GM19099 (cell line): ENCODE data around the gene GUCD1.

Experiments
- POLR2A ChIP-seq: IDR thresholded peaks from 3 replicates; pipeline ENCODE4 v1.6.1; 2011; ENCODE audit warnings: low read depth; ENCODE audit not compliant: insufficient read length; ENCODE audit errors: extremely low read depth

GUCD1 gene

DNA sequence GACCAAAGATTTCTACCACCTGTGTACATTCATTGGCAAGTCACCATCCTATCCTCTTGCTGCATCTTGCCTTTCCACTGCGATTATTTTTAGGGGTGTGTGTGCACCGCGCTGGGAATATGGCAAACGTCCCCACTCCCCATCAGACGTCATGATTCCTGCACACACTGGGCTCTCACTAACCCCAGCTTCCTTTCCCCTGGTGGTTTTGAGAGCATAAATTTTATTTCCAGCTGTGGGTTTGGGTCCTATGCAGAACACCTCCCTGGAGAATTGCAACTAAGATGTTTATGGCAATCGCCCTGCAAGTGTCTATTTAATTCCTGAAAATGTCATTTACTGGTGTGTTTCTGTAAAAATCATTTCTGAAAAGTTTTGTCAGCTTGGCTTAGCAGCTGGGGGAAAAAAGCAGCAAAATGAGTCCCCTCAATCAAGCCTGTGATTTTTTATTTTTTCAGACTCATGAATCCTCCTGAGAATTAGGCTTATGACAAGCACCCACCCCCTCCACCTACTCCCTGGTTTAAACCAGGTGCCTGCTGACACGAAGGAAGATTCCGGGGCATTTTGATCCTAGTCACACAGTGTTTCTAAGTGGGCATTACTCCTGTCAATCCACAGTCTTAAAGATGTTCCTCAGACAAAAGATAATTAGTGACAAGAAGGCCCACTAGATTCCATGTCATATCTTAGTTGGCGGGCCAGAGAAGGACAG, 36.0 kb downstream of the GUCD1 start:
- no peak for TF ChIP-seq POLR2A

DNA sequence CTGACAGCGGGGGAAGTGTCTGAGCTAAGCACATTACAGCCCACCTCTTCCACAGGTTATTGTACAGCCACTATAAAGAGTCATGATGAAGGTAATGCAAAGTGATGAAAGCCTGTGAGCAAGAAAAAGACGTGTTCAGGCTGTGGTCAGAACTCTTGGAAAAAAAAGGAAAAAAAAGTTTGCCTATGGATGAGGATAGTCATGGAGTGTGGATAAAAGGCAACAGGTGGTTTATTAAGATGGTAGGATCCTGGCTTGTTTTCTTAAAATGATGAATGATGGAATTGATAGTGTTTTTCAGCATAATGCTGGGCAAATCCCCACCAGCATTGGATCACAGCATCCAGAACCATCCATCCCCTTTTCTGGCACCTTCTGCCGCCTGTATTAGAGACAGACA, 36.7 kb downstream of the GUCD1 start:
- no peak for TF ChIP-seq POLR2A

DNA sequence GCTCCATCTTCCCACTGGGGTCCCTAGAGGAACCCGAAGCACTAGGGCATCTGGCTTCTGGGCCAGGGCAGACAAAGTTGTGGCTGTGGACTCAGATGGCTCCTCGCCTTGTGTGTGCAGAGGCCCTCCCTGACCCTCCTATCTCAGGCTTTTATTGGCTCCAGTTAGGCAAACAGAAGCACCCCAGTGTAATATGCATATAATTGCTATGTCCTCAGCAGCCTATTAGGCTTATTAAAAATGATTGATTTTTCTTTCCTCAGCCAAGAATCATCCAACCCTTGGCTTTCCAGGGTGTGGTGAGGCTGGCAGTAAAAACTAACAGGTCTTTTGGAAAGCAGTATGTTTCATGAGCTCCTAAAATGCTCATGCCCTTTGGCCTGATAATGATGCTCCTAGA, 37.5 kb downstream of the GUCD1 start:
- no peak for TF ChIP-seq POLR2A

DNA sequence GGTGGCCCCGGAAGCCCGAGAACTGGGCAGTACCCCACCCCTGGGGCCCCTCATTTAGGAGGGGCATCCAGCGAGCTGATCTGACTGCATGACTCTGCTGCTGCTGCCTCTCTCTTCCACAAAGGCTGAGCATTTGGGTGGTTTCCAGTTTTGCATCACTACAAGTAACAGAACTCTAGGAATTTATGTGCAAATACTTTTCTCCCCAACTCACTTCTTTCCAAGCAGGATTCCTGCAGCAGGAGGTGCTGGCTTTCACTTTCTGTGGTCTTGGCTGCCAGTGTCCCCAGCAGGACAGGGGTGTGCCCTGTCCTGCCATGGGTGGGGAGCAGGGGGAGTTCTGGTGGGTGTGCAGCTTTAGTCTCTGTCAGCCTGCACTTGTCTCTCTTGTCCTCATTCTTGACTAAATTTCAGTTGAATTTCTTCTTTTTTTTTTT, 38.6 kb downstream of the GUCD1 start:
- TF ChIP-seq POLR2A = no peak

DNA sequence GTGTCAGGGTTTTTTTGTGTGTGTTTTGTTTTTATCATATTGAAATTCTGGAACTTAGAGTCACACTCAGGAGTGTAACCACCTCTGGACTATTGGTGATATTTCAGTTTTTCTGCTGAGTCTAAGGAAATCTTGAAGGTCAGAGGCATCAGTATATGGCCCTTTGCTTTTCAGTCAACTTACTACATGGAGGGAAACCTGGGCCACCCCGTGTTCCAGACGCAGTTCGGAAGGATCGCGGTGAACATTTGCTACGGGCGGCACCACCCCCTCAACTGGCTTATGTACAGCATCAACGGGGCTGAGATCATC, 40.0 kb downstream of the GUCD1 start:
- TF ChIP-seq POLR2A = no peak

DNA sequence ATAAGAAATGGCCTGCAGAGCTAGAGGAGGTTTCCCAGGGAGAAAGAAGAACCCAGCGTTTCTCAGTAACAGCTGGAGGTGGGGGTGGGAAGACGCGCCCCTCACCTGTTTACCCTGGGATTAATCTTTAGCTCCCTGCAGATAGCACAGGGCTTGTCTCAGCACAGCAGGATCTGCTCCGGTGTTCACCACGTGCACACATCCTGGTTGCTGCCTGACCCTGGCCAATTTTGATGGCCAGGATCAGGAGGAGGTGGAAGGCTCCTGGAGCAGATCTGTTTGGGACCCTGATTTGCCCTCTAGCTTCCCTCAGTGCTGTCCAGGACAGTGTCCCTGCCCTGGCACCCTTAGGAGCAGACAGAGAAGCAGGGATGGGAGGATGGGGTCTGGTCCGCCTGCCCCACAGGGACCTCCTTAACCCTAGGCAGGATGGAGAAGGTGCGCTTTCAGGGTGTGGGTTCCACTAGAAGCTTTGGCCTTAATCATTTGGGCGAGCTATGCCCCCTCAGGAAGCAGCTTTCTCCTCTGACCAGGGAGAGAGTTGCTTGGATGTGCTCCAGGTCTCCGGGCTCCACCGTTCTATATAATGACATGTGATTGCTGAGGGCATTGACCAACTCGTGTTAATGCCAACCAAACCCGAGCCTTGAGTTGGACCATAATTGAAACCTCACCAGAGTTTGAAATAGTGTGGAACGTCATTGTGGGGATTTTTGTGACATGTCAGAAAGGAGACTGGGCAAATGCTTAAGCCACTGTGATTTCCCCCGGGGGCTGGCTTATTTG, 40.5 kb downstream of the GUCD1 start:
- TF ChIP-seq POLR2A = no peak

DNA sequence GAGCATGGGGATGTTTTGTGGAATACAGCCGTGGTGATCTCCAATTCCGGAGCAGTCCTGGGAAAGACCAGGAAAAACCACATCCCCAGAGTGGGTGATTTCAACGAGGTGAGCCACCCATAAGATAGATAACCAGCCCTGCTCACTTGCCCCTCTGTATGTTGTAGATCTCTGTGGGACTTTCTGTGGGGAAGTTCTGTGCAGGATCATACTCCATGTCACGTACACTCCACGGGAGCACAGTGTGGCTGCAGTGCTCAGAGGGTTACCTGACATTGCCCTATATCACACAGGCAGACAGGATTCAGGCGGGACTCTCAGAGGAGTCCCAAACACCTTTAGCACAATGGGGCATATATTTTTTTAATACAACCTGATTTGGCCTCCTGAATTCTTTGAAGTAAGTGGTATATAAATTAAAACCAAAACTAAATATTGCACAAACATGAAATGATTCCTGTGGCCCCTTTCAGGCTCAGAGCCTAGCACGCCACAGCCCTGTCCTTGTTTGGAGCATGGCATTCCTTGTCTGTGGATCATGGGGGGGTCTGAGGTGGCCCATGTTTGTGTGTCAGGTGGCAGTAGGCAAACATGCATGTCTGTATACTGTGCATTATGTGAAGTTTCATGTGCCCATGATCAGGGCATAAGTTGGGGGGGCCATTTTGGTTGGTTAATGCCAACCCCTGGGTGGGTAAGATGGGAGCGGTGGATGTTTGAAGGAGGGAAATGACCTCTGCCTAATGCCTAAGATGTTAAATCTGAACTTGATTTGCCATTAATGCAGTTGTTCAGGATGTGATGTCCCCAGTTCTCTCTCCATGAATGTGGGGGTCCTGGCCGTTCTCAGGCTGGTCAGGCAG, 41.3 kb downstream of the GUCD1 start:
- TF ChIP-seq POLR2A = no peak

DNA sequence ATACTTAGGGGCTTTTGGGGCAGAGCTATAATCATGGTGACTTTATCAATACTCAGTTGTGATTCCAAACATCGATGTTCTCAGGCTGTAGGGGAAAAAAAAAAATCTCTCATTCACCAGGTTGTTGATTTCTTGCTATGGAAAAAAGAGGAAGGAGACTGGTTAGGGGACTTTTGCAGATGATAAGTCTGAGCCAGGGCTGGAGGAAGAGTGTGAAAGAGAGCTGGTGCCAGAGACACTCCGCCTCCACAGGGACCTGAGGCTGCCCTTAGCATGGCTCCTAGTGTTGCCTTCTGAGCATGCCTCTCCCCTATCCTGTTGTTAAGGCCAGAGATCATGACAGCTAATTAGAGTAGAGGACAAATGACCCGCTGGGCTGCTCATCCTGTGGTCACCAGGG, 42.9 kb downstream of the GUCD1 start:
- no peak for TF ChIP-seq POLR2A

DNA sequence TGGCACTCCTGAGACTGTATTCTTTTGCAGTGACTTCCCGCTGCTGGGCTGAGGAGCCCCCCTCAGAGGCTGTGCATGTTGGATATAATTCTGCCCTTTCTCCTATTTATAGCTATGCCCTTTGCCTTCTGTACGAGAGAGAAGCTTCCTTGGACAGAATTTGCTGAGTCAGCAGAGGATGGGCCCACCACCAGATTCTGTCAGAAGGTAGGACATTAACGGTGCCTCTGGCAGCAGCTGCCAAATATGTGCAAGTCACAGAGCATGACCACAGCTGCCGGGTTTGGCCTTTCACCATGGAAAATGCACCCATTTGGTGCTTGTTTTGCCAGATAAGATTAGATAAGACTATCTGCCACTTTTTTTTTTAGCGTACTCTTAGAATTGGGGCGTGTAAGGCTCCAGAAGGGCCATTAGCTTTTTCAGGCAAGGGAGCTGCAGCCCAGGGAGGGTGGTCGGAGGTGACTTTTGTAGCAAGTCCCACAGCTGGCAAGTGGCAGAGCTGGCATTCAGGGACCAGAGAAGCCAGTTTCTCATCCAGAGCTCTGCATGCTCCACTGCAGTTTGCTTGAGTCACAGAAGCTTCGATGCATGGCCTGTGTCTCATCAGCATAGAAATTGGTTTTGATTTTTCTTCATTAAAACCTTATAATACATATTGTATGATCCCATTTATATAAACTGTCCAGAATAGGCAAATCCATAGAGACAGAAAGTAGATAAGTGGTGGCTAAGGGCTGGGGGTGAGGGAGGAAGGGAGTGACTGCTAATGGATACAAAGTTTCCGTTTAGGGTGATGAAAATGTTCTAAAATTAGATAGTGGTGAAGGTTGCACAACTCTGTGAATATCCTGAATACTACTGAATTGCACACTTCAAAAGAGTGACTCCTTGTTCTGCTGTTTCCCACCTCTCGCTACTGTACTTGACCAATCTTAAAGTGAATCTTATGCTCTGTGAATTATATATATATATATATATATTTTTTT, 44.0 kb downstream of the GUCD1 start:
- no peak for TF ChIP-seq POLR2A

DNA sequence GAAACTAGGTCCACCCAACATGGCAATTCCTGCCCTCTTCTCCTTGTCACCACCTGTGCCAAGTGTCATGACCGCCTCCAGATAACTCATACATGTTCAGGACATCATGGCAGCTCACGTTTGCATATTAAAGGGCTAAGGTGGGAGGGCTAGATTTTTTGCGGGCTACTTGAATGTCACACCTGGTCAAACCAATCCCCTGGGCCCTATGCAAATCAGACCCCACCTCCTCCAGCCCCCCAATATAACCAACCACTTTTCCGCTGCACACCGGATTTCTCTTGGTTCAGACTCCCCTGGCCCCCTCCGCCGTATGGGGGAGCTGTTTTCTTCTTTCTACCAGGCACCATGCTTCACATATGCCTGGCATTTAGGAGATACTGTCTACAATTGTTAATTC, 47.2 kb downstream of the GUCD1 start:
- no peak for TF ChIP-seq POLR2A

DNA sequence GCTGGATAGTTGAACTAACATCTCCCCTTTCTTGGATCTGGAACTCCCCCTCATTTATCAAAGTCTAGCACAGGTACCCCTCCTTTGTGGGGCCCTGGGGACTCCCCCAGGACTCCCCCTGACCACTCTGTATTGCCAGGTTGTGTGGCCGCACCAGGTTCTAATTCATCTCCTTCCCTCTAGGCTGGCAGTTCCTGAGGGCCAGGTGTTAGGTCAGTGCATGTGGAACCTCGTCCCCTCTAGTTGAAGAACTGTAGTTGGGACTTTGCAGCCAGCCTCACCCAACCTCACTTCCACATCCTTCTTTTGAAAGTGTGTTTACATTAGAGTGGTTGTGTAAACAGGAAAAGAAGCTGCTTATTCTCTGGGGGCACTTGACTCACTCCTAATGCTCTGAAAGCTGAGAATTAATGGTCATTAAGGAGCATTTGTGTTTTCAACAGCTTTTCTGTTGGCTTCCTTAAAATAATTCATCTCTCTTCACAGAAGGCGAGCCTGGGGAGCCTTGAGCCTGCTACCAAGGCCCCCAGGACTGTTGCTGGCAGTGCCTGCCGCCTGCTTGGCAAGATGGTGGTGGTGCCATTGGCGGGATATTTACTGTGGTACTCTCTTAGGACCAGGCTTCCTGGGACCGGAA, 48.0 kb downstream of the GUCD1 start:
- peak; percentile 10 for TF ChIP-seq POLR2A

DNA sequence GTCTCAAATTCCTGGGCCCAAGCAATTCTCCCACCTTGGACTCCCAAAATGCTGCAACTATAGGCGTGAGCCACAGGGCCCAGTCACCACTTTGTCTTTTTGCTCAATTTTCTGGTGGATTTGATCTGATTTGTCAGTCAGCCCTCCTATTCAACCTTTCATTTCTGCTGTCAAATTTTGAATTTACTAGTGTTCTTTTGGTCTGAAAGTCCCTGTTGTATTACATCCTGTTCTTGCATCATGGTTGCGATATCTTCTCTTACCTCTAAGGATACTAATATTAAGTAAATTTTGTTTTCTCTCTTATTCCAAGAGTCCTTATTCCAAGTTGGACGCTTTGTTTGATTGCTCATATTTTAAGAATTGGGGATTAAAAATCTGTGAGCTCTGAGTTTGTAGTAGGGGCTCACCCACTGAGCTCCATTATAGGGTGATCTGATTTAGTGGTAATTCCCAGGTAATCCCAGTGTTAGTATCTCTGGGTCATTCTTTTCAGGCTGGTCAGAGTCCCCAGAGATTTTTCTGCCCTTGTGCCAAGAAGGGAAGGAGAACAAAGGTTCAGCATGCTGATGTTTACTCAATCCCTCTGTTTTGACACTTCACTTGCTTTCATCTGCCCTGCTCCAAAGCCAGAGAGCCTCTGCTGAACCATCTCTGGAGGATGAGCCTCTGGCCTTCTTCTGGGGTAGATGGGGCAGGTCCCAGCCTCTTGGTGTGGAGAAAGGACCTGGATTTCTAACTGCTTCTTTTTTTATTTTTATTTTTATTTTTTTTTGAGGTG, 49.8 kb downstream of the GUCD1 start:
- no peak for TF ChIP-seq POLR2A

DNA sequence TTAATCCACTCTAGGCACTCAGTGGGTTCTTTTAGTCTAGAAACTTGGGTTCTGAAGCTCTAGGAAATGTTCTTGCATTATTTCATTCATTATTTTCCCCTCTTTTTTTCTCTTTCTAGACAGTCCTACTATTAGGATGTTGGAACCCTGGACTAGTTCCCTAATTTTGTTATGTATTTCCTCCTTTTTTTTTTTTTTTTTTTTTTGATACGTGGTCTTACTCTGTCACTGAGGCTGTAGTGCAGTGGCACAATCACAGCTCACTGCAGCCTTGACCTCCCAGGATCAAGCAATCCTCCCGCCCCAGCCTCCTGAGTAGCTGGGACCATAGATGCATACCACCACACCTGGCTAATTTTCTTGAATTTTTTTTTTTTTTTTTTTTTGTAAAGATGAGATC, 50.4 kb downstream of the GUCD1 start:
- TF ChIP-seq POLR2A = no peak
